ENCODE data around the gene SSC4D.
"Not testable (repeated sequence)": the region's sequence is repeated elsewhere in the genome, so short reads cannot be mapped to it uniquely, and the experiment has no call there.

Gene SSC4D

DNA sequence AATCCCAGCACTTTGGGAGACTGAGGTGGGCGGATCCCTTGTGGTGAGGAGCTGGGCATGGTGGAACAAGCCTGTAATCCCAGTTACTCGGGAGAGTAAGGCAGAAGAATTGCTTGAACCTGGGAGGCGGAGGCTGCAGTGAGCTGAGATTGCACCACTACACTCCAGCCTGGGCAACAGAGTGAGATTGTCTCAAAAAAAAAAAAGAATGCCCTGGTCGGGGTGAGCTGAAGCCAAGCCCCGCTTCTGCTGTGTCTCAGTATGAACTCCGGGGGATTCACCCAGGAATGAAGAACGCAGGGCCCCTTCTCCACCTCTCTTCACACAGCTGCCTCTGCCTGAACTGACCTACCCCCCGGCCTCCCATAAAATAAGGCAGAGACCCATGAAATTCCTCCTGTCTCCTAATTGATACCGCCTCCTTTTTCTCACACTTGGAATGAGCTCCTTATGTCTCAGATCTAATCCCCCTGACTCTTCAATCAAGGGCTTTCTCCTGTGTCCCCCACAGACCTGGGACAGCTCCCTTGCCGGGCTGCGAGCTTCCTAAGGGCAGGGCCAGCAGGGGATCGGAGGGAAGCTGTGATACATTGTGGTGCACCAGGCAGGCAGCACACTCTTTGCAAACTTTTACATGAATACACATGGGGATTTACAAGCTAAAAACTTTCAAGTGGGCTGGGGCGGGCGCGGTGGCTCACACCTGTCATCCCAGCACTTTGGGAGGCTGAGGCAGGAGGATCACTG, 14.3 kb upstream of the SSC4D start:
- DNase-seq (ENCODE audit: low read depth, low spot score), result peak; percentile 63

DNA sequence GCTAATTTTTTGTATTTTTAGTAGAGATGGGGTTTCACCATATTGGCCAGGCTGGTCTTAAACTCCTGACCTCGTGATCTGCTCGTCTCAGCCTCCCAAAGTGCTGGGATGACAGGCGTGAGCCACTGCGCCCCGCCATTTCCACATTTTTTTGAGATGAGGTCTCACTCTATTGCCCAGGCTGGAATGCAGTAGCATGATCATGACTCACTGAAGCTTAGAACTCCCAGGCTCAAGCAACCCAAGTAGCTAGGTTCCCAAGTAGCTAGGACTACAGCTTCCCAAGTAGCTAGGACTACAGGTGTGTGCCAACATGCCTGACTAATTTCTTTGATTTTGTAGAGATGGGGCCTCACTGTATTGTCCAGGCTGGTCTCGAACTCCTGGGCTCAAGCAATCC, 11.6 kb upstream of the SSC4D start:
- DNase-seq (ENCODE audit: low read depth, low spot score), result peak; percentile 68

DNA sequence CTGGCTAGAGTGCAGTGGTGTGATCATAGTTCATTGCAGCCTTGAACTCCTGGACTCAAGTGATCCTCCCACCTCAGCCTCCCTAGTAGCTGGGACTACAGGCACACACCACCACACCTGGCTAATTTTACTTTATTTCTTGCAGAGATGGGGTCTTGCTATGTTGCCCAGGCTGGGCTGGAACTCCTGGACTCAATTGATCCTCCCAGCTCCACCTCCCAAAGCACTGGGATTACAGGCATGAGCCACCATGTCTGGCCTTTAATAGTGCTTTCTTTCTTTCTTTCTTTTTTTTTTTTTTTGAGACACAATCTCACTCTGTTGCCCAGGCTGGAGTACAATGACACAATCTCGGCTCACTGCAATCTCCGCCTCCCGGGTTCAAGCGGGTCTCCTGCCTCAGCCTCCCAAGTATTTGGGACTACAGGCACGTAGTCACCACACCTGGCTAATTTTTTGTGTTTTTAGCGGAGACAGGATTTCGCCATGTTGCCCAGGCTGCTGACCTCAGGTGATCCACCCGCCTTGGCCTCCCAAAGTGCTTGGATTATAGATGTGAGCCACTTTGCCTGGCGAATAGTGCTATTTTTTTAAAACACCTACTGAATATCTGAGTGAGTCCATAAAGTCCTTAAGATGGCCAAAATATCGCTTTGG, 8.3 kb upstream of the SSC4D start:
- not testable (repeated sequence) for DNase-seq (ENCODE audit: low read depth, low spot score)

DNA sequence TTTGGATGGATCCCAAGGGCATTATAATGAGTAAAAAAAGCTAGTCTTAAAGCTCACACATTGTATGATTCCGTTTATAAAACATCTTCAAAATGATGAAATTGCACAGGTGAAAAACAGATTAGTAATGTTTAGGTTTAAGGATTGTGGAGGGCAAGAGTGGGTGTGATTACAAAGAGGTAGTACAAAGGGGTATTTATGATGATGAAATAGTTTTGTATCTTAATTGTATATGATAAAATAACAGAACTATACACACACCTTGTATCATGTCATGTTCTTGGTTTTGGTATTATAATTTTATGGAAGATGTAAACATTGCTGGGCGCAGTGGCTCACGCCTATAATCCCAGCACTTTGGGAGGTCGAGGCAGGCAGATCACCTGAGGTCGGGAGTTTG, 2.8 kb upstream of the SSC4D start:
- no peak for DNase-seq (ENCODE audit: low read depth, low spot score)

DNA sequence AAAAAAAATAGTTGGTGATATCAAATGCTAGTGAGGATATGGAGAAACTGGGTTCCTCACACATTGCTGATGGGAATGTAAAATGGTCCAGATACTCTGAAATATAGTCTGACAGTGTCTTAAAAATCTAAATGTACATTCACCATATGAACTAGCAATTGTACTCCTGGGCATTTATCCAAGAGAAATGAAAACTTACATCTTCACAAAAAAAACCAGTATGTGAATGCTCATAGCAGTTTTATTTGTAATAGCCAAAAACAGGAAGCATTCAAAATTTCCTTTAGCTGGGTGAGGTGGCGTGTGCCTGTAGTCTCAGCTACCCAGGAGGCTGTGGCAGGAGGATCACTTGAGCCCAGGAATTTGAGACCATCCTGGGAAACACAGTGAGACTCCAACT, 2.1 kb upstream of the SSC4D start:
- DNase-seq (ENCODE audit: low read depth, low spot score), result no peak

DNA sequence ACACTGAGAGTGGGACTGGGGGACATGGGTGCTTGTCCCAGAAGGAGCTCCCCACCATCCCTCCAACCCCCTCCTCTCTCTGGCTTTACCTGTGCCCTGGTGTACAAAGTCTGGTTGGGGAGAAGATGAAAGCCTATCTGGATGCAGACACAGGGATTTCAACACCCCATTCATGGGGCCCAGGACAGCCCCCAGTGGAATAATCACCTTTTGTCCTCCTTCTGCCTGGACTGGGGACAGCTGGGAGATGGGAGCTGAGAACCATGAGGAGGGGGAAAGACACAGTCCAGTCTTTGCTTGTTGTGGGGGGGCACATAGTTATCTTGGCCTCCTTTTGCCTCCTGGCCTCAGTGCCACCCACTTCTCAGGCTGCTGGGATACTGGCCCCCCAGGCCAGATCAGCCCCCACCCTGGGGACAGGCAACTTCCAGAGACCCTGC, 1.4 kb downstream of the SSC4D start:
- no peak for DNase-seq (ENCODE audit: low read depth, low spot score)

DNA sequence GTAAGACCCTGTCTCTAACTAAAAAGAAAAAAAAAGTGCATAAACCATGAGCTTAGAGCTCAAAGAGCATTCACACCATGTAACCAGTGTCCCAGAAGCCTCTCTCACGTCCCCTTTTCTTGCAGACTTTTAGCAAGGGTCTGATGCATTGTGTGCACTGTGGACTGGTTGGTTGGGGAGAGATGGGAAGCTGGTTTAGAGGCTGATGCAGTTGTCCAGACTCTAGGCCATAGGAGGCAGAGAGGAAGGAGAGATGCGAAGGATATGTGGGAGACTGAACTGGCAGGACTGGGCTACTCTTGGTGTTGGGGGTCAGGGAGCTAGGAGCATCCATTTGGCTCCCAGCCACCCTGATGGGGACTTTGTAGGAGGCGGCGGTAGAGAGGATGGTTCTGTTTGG, 1.8 kb downstream of the SSC4D start:
- no peak for DNase-seq (ENCODE audit: low read depth, low spot score)

DNA sequence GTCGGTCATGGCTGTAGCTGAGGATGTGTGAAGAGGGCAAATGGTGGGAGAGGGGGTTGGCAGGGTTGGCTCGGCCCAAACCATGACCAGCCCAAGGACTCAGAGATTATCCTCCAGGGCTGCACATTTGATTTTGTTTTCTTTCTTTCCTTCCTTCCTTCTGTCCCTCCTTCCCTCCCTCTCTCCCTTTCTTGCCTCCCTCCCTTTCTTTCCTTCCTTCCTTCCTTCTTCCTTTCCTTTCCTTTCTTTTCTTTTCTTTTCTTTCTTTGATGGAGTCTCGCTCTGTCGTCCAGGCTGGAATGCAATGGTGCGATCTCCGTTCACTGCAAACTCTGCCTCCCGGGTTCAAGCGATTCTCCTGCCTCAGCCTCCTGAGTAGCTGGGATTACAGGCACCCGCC, 3.8 kb downstream of the SSC4D start:
- no peak for DNase-seq (ENCODE audit: low read depth, low spot score)

DNA sequence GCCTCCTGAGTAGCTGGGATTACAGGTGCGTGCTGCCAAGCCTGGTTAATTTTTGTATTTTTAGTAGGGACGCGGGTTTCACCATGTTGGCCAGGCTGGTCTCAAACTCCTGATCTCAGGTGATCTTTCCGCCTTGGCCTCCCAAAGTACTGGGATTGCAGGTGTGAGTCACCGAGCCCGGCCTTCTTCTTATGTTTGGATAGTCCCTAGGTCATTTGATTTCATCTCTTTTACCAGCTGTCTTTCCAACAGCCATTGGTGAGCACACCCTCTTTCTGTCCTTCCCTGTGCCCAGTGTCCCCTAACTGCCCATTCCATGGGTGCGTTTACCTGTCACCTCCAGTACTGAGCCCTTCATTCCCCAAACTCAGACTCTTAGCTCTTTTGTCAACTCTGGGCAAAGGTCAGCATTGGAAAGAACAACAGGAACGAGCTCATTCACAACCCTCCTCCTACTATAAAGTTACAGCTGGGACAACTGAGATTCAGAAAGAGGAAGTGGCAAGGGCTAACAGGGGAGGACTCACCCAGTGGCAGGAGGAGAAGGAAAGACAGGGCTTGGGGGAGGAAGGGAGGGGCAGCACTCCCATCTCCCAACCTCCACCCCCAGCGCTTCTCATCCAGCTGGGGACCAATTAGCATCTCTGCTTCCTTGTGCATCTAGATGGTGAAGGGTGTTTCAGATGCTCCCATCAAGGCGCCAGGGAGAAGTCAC, 5.6 kb downstream of the SSC4D start:
- no peak for DNase-seq (ENCODE audit: low read depth, low spot score)

DNA sequence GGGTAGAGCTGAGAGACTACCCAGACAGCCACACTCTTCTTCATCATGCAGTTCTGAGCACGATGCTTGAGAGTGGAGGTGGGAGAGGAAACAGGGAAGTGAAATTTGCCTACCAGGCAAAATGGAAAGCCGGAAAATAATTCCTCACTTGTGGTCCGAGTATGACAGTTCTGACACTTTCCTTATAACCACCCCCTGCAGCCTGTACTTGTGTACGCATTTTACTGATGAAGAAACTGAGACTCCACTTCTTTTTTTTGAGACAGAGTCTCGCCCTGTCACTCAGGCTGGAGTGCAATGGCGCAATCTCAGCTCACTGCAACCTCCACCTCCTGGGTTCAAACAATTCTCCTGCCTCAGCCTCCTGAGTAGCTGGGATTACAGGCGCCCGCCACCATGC, 6.4 kb downstream of the SSC4D start:
- DNase-seq (ENCODE audit: low read depth, low spot score), result not testable (repeated sequence)

DNA sequence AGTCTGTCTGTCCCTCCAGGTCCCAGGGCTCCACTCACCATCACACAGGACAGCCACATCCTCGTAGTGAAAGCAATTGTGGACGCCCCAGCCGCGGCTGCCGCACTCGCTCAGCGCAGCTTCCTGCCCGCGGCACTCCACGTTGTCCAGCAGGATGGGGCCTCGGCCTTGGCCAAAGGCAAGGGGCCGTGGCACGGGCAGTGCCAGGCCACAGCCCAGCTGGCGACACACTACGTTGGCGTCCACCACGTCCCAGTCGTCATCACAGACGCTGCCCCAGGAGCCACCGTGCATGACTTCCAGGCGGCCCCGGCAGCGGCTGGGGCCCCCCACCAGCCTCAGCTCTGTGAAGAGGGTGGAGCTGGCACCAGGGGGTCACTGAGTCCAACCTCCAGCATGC, 9.2 kb downstream of the SSC4D start:
- DNase-seq (ENCODE audit: low read depth, low spot score), result no peak

DNA sequence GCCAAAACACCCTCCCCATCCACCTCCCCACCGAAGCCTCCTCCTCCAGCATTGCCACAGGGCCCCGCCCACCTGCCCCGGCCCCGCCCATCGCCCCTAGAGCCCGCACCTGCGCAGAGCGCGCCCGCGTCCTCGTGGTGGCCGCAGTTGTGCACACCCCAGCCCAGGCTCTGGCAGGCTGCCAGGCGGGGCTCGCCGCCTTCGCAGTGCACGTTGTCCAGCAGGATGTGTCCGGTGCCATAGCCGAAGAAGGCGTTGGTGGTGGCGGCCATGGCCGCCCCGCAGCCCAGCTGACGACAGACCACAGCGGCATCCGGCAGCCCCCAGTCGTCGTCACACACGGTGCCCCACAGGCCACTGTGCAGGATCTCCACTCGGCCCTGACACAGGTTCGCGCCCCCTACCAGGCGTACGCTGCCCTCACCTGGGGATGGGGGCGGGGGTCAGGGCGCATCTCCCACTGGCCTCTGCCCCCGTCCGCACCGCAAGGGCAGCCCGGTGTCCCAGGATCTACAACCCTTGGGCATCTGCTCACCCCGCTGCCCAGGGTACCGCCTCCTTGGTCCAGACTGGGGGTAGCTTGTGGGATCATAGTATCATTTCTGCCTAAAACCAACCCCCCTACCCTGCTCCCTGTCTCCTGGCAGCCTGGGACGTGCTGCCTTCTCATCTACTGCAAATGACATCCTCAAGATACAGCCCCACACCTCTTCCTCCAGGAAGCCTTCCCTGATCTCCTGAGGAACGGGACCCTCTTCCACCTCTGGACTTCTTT, 11.9 kb downstream of the SSC4D start:
- DNase-seq (ENCODE audit: low read depth, low spot score), result peak; percentile 58

DNA sequence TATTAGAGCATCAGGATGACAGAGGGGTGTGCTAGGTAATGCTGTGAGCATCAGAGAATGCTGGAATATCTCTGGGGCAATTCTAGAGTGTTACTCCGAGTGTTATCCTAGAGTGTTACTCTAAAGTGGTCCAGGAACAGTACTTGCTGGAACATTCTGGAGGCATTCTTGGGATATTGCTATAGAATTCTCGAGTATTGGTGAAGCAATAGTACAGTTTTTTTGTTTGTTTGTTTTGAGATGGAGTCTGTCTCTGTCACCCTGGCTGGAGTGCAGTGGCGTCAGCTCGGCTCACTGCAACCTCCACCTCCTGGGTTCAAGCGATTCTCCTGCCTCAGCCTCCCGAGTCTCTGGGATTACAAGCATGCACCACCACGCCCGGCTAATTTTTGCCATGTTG, 12.6 kb downstream of the SSC4D start:
- DNase-seq (ENCODE audit: low read depth, low spot score), result no peak

DNA sequence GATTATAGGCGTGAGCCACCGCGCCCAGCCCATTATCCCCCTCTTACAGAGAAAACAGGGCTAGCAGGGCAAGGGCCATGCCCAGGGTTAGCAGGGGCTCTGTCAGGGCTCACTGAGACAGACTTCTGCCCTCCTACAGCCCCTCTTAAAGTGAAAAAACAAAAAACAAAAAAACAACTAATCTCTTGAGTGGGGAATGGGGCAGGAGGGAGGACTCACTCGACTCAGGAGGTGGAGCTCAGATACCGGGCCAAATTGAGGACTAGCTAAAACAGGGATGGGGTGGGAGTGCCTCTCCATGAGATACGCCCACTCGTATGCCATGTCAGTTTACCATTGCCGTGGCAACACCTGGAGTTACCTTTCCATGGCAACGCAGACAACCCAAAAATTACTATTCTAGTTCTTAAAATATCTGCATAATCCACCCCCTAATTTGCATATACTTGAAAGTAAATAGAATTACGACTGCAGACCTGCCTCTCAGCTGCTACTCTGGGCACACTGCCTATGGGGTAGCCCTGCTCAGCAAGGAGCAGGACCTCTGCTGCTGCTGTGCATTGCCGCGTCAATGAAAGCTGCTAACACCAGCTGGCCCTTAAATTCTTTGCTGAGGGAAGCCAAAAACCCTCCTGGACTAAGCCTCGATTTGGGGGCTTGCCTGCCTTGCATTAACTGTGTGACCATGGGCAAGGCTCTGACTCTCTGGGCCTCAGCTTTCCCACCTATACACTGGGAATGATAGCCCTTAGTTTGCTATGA, 13.4 kb downstream of the SSC4D start:
- peak; percentile 45 for DNase-seq (ENCODE audit: low read depth, low spot score)

DNA sequence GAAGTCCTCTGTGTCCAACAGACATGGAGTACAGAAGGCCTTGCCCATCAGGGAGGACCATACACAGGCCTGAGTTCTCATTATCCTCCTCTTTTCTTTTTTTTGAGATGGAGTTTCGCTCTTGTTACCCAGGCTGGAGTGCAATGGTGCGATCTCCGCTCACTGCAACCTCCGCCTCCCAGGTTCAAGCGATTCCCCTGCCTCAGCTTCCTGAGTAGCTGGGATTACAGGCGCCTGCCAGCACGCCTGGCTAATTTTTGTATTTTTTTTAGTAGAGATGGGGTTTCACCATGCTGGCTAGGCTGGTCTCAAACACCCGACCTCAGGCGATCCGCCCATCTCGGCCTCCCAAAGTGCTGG, 13.9 kb downstream of the SSC4D start:
- DNase-seq (ENCODE audit: low read depth, low spot score), result not testable (repeated sequence)

DNA sequence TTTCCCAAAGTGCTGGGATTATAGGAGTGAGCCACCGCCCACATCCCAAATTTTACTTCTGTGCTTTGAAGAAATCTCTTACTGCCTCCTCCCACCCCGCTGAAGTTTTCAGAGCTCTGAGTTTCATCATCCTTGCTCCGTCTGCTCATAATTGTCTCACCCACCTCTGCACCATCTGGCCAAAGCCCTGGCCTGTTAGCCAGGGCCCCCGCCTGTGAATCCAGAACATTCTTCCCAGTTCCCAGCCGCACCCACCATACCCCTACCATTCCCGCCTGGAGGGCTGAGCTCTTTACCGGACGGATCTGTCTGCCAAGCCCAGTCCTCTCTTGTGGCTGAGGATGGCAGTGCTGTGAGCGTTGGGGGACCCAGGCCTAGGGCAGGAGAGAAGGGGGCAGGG, 14.5 kb downstream of the SSC4D start:
- DNase-seq (ENCODE audit: low read depth, low spot score), result no peak

DNA sequence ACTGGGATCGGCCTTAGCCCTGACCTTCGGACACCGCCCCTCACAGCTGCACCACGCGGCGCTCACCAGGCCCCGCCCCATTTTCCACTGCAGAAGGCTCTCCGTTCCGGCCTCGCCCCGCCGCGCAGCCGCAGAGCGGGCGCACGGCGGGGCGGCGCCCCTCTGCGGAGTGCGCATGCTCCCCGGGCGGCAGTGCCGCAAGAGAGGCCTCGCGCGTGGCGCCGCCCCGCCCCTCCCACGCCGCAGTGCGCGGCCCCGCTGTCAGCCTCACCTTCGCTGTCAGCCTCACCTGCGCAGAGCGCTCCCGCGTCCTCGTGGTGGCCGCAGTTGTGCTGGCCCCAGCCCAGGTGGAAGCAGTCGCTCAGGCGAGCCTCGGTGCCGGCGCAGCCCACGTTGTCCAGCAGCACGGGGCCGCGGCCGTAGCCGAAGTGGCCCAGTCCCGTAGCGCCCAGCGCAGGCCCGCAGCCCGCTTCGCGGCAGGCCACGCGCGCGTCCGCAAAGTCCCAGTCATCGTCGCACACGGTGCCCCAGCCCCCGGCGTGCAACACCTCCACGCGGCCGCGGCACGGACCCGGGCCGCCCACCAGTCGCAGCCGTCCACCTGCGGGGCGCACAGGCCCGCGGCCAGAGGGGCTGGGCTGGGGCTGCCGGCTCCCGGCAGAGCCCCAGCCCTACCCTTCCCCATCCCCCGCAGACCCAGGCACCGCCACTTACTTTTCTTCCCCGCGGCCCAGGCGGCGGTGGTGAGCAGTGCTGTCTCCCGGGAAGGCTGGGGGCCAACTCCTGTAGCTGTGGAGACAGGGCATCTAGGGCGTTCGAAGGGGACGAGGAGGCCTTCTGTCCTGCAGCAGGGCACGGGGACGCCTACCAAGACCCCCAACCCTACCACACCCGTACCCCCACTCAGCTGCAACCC, 16.1 kb downstream of the SSC4D start:
- DNase-seq (ENCODE audit: low read depth, low spot score), result peak; percentile 91

DNA sequence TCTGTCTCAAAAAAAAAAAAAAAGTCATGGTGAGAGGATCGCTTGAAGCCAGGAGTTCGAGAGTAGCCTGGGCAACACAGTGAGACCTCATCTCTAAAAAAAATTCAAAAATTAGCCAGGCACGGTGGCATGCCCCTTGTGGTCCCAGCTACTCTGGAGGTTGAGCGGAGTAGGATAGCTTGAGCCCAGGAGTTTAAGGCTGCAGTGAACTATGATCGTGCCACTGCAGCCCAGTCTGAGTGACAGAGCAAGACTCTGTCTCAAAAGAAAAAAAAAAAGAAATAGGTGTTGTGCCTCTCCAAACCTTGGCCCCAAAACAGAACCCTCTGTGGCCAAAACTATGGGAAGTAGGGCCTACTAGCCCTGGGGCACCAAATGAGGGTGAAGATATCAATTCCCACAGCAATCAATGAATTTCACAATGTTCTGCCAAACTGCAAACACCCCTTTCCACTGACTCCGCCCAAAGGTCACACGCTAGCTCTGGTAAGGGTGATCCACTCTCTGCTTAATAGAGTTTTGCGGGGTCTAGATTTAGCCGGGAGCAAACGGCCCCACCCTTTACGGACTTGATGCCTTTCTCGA, 16.9 kb downstream of the SSC4D start:
- DNase-seq (ENCODE audit: low read depth, low spot score), result no peak

DNA sequence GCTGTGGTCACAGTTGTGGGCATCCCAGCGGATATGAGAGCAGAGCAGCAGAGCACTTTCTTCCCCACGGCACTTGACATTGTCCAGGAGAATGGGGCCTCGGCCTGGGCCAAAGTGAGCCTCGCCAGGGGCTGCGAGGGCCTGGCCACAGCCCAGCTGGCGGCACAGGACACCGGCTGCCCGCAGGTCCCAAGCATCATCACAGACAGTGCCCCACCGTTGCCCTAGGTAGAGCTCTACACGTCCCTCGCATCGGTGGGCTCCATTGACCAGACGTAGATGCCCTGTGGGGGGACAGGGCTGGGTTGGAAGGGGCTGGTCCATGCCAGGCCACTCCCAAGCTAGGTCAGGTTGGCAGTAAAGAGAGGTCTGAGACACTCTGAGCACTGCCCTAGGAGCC, 19.4 kb downstream of the SSC4D start:
- no peak for DNase-seq (ENCODE audit: low read depth, low spot score)

DNA sequence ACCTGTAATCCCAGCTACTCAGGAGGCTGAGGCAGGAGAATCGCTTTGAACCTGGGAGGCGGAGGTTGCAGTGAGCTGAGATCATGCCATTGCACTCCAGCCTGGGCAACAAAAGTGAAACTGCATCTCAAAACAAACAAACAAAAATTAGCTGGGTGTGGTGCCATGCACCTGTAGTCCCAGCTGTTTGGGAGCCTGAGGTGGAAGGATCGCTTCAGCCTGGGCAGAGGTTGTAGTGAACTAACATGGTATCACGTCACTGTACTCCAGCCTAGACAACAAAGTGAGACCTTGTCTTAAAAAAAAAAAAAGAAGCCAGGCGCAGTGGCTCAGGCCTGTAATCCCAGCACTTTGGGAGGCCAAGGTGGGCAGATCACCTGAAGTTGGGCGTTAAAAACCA, 21.7 kb downstream of the SSC4D start:
- DNase-seq (ENCODE audit: low read depth, low spot score), result not testable (repeated sequence)

All from ELF-1 (cell line).